HEK293 (cell line): ENCODE data around the gene TLE3.

Source experiments
- CTCF ChIA-PET: fragments of 350-600 bp; formaldehyde crosslinking; extraction: SDS; loops from one replicate; lab custom pipeline; 2021; ENCODE audit warnings: antibody characterized with exemption; lab: Yijun Ruan, JAX
- POLR2A ChIA-PET: fragments of 300-600 bp; formaldehyde crosslinking; extraction: SDS; loops from one replicate; lab custom pipeline; 2020; ENCODE audit warnings: antibody characterized with exemption, inconsistent platforms; lab: Yijun Ruan, JAX
- H3K27ac ChIP-seq: fragments of 200-500 bp; sonication (Bioruptor generic); 2 replicates; pipeline ENCODE4 v1.5.1; 2014; ENCODE audit warnings: low read depth, low read length, control low read depth, inconsistent platforms; ENCODE audit errors: extremely low read depth
- H3K36me3 ChIP-seq, 2 experiments: fragments of 200-500 bp in 1 of 2; sonication (Bioruptor generic) in 1 of 2; 1 replicate in 1 of 2; 2 replicates in 1 of 2; pipeline ENCODE4 v1.5.1; 2014 to 2017; ENCODE audit warnings: inconsistent platforms in 2 of 2, low read length in 2 of 2; ENCODE audit not compliant: control insufficient read depth in 2 of 2, insufficient read depth in 1 of 2
- H3K4me1 ChIP-seq: fragments of 200-500 bp; sonication (Bioruptor generic); 2 replicates; pipeline ENCODE4 v1.5.1; 2014; ENCODE audit warnings: mild to moderate bottlenecking, low read length, inconsistent platforms; ENCODE audit not compliant: control insufficient read depth, insufficient read depth
- H3K4me3 ChIP-seq: 2 replicates; pipeline ENCODE4 v1.5.1; 2011; ENCODE audit warnings: low read depth, mild to moderate bottlenecking, control low read depth, low read length, moderate library complexity
- H3K9me3 ChIP-seq: fragments of 200-500 bp; sonication (Bioruptor generic); 2 replicates; pipeline ENCODE4 v1.5.1; 2014; ENCODE audit warnings: low read depth, low read length, inconsistent platforms; ENCODE audit not compliant: control insufficient read depth, insufficient read depth
- CTCF ChIP-seq: fragments of 450-650 bp; formaldehyde crosslinking; IDR thresholded peaks from 2 replicates; pipeline ENCODE4 v1.5.1; 2016; ENCODE audit warnings: missing biosample characterization, missing genetic modification characterization
- GLI2 ChIP-seq: fragments of 450-650 bp; formaldehyde crosslinking; IDR thresholded peaks from 2 replicates; pipeline ENCODE4; 2017; ENCODE audit warnings: missing biosample characterization, missing genetic modification characterization, low read depth, borderline replicate concordance
- INSM2 ChIP-seq: fragments of 450-650 bp; formaldehyde crosslinking; IDR thresholded peaks from 2 replicates; pipeline ENCODE4 v1.5.1; 2016; ENCODE audit warnings: missing biosample characterization, missing genetic modification characterization
- SALL2 ChIP-seq: fragments of 450-650 bp; formaldehyde crosslinking; IDR thresholded peaks from 2 replicates; pipeline ENCODE4 v1.5.0; 2017; ENCODE audit warnings: missing biosample characterization, mild to moderate bottlenecking, missing genetic modification characterization, borderline replicate concordance
- SCRT1 ChIP-seq: fragments of 450-650 bp; formaldehyde crosslinking; IDR thresholded peaks from 2 replicates; pipeline ENCODE4 v1.5.1; 2016; ENCODE audit warnings: missing biosample characterization, missing genetic modification characterization, borderline replicate concordance
- SP2 ChIP-seq: fragments of 450-650 bp; formaldehyde crosslinking; IDR thresholded peaks from 2 replicates; pipeline ENCODE4 v1.5.1; 2016; ENCODE audit warnings: missing biosample characterization, missing genetic modification characterization
- TSHZ1 ChIP-seq: fragments of 450-650 bp; formaldehyde crosslinking; IDR thresholded peaks from 2 replicates; pipeline ENCODE4 v1.5.1; 2016; ENCODE audit warnings: missing biosample characterization, missing genetic modification characterization, borderline replicate concordance
- ZBTB26 ChIP-seq: fragments of 450-650 bp; formaldehyde crosslinking; optimal IDR thresholded peaks from 2 replicates; pipeline ENCODE3; 2016; ENCODE audit warnings: missing biosample characterization, mild to moderate bottlenecking, missing genetic modification characterization
- ZEB2 ChIP-seq: fragments of 450-650 bp; formaldehyde crosslinking; IDR thresholded peaks from 2 replicates; pipeline ENCODE4 v1.5.1; 2016; ENCODE audit warnings: missing biosample characterization, missing genetic modification characterization
- ZNF132 ChIP-seq: fragments of 450-650 bp; formaldehyde crosslinking; IDR thresholded peaks from 2 replicates; pipeline ENCODE4 v1.5.1; 2017; ENCODE audit warnings: missing biosample characterization, missing genetic modification characterization, borderline replicate concordance
- ZNF174 ChIP-seq: fragments of 450-650 bp; formaldehyde crosslinking; IDR thresholded peaks from 2 replicates; pipeline ENCODE4 v1.5.0; 2017; ENCODE audit warnings: missing biosample characterization, mild to moderate bottlenecking, missing genetic modification characterization
- ZNF202 ChIP-seq: fragments of 450-650 bp; formaldehyde crosslinking; IDR thresholded peaks from 2 replicates; pipeline ENCODE4 v1.5.1; 2016; ENCODE audit warnings: missing biosample characterization, missing genetic modification characterization, borderline replicate concordance
- ZNF394 ChIP-seq: fragments of 450-650 bp; formaldehyde crosslinking; IDR thresholded peaks from 2 replicates; pipeline ENCODE4 v1.5.1; 2016; ENCODE audit warnings: missing biosample characterization, missing genetic modification characterization, mild to moderate bottlenecking, moderate library complexity, borderline replicate concordance
- ZNF544 ChIP-seq: fragments of 450-650 bp; formaldehyde crosslinking; IDR thresholded peaks from 2 replicates; pipeline ENCODE4 v1.5.0; 2017; ENCODE audit warnings: missing biosample characterization, missing genetic modification characterization
- ZNF580 ChIP-seq: fragments of 450-650 bp; formaldehyde crosslinking; IDR thresholded peaks from 2 replicates; pipeline ENCODE4 v1.5.1; 2016; ENCODE audit warnings: missing biosample characterization, missing genetic modification characterization

The TLE3 gene

GRCh38 chr15:70077188-70078147 lies 20.2 kb downstream of the TLE3 start:
- ChIA-PET CTCF (interaction anchor here (0.6 to 1.9 kb wide), 6 partner anchors 9 to 877 kb away, joined by 3 to 4 read pairs (median 3); no protein-coding TSS in a partner anchor), POLR2A (interaction anchor here (0.8 to 1.8 kb wide), 2 partner anchors 8 to 15 kb away, joined by 3 to 6 read pairs; no protein-coding TSS in a partner anchor)
- peaks cover 80 to 100% of the 10 kb centered on the region in 2 experiments for H3K36me3 ChIP-seq

GRCh38 chr15:70074380-70074779 lies 23.3 kb downstream of the TLE3 start:
- Histone ChIP-seq H3K4me3 (no peak overlapping the region), H3K4me1 (peaks cover 7% of the 10 kb centered on the region), H3K27ac (no peak overlapping the region), H3K9me3 (no peaks in the 10 kb centered on the region), H3K36me3 (peaks cover 66 to 100% of the 10 kb centered on the region in 2 experiments)
- POLR2A ChIA-PET, result no interaction called here
- CTCF ChIA-PET, result interaction anchor here (0.8 kb wide), 1 partner anchor 18 kb away, joined by 3 read pairs; no protein-coding TSS in a partner anchor
- no peak for TF ChIP-seq ZEB2 (tag by site-specific recombination)
- TF ChIP-seq GLI2 (tag by site-specific recombination), result no peak
- TF ChIP-seq ZNF174, result no peak
- TF ChIP-seq SCRT1, result no peak
- no peak for TF ChIP-seq ZNF580 (tag by site-specific recombination)
- TF ChIP-seq SALL2 (tag by site-specific recombination), result no peak
- TF ChIP-seq CTCF (tag by site-specific recombination), result no peak
- TF ChIP-seq SP2 (tag by site-specific recombination), result no peak
- TF ChIP-seq TSHZ1, result no peak
- no peak for TF ChIP-seq ZNF394 (tag by site-specific recombination)
- TF ChIP-seq ZBTB26 (tag by site-specific recombination), result no peak

More at GRCh38 chr15:70077188-70078147, 20.2 kb downstream of the TLE3 start:
- Histone ChIP-seq H3K4me1 (peaks cover 11% of the 10 kb centered on the region), H3K27ac (no peak overlapping the region), H3K9me3 (no peaks in the 10 kb centered on the region), H3K4me3 (no peak overlapping the region)
- no peak for TF ChIP-seq ZNF132 (tag by site-specific recombination)
- no peak for TF ChIP-seq ZNF544
- no peak for TF ChIP-seq ZNF202 (tag by site-specific recombination)
- no peak for TF ChIP-seq INSM2 (tag by site-specific recombination)
